Activated CD8-positive, alpha-beta T cell treated with anti-CD3 and anti-CD28 coated beads for 36 hours (primary cell): ENCODE data around the gene GDF15. TPM values are rescaled to one million over a fixed set of nuclear protein-coding genes. Genes with fewer than 3 reads are reported as not detected.

ENCODE experiments used
- ATAC-seq: fragments of 200-7000 bp; cut with Tn5 transposase; one replicate; pipeline ENCODE4 v1.10.0; 2021; ENCODE audit warnings: mild to moderate bottlenecking, moderate library complexity
- CTCF ChIA-PET: fragments of 350-600 bp; sonication (Branson Sonifier 250); formaldehyde crosslinking; loops from one replicate; lab custom pipeline; 2021; ENCODE audit warnings: antibody characterized with exemption; lab: Charles Lee
- POLR2A ChIA-PET: fragments of 350-600 bp; sonication (Branson Sonifier 250); formaldehyde crosslinking; loops from one replicate; lab custom pipeline; 2021; ENCODE audit warnings: antibody characterized with exemption; lab: Charles Lee
- DNase-seq: peaks from one replicate; pipeline ENCODE4 v3.0.0-alpha.2; 2020
- H3K27ac Mint-ChIP-seq: one replicate; pipeline ENCODE4 v1.8.0; 2021; ENCODE audit warnings: mild to moderate bottlenecking, mixed read lengths
- H3K27me3 Mint-ChIP-seq: one replicate; pipeline ENCODE4 v1.8.0; 2021; ENCODE audit warnings: mixed read lengths
- H3K36me3 Mint-ChIP-seq: one replicate; pipeline ENCODE4 v1.8.0; 2021; ENCODE audit warnings: low read depth, mixed read lengths
- H3K4me1 Mint-ChIP-seq: one replicate; pipeline ENCODE4 v1.8.0; 2021; ENCODE audit warnings: low read depth, mixed read lengths
- H3K4me3 Mint-ChIP-seq: one replicate; pipeline ENCODE4 v1.8.0; 2021; ENCODE audit warnings: mild to moderate bottlenecking, moderate library complexity, mixed read lengths
- H3K9me3 Mint-ChIP-seq: one replicate; pipeline ENCODE4 v1.8.0; 2021; ENCODE audit warnings: mixed read lengths
- intact Hi-C: fragments of 100-400 bp; cut with micrococcal nuclease; formaldehyde crosslinking; loops from one replicate; pipeline ENCODE4 v1.10.0; 2022
- total RNA-seq, 2 experiments: library from RNA; stranded (reverse); gene quantifications; one replicate each; pipeline ENCODE4 v1.2.3, GENCODE V29; 2021
- TF ChIP-seq, protein P1 (sequence below): fragments of 200-600 bp; IDR thresholded peaks from one replicate; pipeline ENCODE4 v1.8.0; 2022; ENCODE audit warnings: antibody characterized with exemption, mild to moderate bottlenecking

GDF15 gene
- total RNA-seq, 2 experiments from 2014 or later: not detected

DNA sequence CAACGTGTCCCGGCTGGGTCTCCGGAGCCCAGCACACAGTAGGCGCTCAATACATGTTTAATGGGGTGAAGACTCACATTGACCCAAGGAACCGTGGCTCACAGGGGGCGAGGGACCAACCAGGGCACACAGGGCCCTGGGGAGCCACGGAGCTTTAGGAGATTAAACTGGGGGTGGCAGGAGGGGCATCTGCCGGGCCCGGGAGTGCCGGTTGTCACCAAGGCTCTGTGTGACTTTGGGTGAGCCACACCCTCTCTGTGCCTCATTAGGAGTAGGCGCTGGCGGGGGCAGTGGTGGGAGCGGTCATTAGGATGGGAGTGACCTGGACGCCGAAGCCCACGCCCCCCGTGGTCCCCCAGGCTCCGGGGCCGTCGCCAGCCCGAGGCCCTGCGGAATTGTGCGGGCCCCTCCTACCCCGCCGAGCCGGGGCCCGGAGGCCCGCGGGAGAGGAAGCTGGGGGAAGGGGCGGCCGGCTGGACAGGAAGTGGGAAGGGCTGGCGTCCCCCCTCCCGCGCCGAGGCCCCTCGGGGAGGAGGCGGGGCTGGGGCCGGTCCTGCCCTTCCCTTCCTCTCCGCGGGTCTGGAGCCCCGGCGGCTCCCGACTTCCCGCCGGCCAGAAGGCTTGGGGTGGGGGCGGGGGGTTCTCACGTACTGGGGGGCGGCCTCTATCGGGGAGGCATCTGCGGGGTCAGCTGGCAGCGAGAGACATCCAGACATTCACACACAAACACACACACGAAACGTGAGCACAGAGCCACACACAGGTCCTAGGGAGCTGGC, 31.5 kb downstream of the GDF15 start:
- ChIA-PET CTCF (interaction anchor here (0.8 to 11.2 kb wide), 6 partner anchors 12 to 226 kb away, joined by 3 to 181 read pairs (median 3); partner anchors contain the start of genes GDF15 and JUND), POLR2A (interaction anchor here (0.6 to 8.7 kb wide), 6 partner anchors 8 to 137 kb away, joined by 3 to 81 read pairs (median 8); partner anchors contain the start of gene JUND)
- intact Hi-C loops: no loop called here
- Mint-ChIP-seq H3K4me1 (peaks cover 65% of the 10 kb centered on the region), H3K36me3 (peaks cover 4% of the 10 kb centered on the region), H3K4me3 (peak overlapping the region; percentile 86), H3K27me3 (peaks cover 13% of the 10 kb centered on the region), H3K9me3 (no peaks in the 10 kb centered on the region), H3K27ac (peak overlapping the region; percentile 87)
- TF ChIP-seq, protein P1, sequence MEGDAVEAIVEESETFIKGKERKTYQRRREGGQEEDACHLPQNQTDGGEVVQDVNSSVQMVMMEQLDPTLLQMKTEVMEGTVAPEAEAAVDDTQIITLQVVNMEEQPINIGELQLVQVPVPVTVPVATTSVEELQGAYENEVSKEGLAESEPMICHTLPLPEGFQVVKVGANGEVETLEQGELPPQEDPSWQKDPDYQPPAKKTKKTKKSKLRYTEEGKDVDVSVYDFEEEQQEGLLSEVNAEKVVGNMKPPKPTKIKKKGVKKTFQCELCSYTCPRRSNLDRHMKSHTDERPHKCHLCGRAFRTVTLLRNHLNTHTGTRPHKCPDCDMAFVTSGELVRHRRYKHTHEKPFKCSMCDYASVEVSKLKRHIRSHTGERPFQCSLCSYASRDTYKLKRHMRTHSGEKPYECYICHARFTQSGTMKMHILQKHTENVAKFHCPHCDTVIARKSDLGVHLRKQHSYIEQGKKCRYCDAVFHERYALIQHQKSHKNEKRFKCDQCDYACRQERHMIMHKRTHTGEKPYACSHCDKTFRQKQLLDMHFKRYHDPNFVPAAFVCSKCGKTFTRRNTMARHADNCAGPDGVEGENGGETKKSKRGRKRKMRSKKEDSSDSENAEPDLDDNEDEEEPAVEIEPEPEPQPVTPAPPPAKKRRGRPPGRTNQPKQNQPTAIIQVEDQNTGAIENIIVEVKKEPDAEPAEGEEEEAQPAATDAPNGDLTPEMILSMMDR: no peak
- DNase-seq: peak; percentile 61
- ATAC-seq: peak; percentile 12

DNA sequence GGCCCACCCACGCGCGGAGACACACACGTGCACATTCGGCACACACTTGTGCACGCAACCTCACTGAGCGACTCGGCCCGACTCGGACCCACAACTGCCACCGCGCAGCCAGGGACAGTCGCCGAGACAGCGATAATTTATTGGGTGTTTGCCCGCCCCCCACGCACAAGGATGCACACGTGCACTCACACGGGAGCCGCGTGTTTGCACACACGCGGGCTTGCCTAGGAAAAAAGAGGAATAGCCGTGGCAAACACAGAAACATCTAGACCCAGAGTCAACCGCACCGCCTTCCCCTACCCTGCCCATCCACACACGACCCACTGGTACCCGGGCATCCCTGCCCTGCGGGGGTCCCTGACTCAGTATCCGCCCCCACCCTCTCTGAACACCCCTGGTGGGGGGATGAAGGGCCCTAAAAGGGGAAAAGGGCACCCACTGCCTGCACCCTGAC, 32.1 kb downstream of the GDF15 start:
- Mint-ChIP-seq H3K9me3 (no peaks in the 10 kb centered on the region), H3K4me3 (peak overlapping the region; percentile 86), H3K36me3 (peaks cover 10% of the 10 kb centered on the region), H3K27ac (peak overlapping the region; percentile 77), H3K4me1 (peaks cover 71% of the 10 kb centered on the region), H3K27me3 (peaks cover 13% of the 10 kb centered on the region)
- intact Hi-C loops: no loop called here
- DNase-seq (peak; percentile 68), ATAC-seq (no peak)
- TF ChIP-seq, protein P1: no peak
- ChIA-PET CTCF (interaction anchor here (1.4 to 11.2 kb wide), 4 partner anchors 12 to 138 kb away, joined by 3 to 181 read pairs (median 34); partner anchors contain the start of genes GDF15 and JUND), POLR2A (interaction anchor here (0.6 to 8.7 kb wide), 6 partner anchors 16 to 224 kb away, joined by 3 to 81 read pairs (median 4); partner anchors contain the start of genes JUND and MPV17L2)

DNA sequence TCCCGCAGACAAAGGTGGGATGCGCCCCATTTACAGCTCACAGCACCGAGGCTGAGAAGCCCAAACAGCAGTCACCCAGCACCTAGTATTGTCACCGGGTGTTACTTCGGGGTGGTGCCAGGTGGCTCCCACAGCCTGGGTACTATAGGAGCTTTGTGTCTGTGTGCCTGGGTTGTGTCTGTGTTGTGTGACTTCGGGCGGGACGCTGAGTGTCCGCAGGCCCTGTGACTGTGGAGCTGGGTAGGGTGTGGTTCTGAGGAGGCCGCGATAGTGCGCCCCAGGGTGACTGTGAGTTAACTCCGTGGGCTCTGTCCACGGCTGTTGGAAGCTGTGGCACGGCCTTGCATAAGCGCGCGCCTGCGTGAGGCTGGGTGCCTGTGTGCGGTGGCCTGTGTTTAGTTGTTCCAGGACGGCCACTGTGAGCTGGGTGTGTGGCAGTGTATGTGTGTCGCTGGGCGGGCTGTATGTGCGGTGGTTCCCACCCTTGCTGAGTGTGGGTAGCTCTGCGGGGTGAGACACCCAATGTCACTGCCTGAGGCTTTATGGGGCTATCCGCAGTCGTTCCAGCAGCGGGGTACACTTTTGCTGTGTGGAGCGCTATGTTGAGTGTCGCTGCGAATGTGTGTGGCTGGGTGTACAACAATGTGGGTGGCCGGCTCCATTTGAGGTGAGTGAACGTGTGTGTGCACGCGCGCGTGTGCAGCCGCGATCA, 32.7 kb downstream of the GDF15 start:
- peak; percentile 58 for DNase-seq
- Mint-ChIP-seq H3K27me3 (peaks cover 13% of the 10 kb centered on the region), H3K9me3 (no peaks in the 10 kb centered on the region), H3K4me1 (peaks cover 76% of the 10 kb centered on the region), H3K27ac (peak overlapping the region; percentile 77), H3K36me3 (peaks cover 12% of the 10 kb centered on the region), H3K4me3 (peak overlapping the region; percentile 86)
- ATAC-seq: peak; percentile 7
- ChIA-PET POLR2A (interaction anchor here (0.6 to 8.7 kb wide), 13 partner anchors 9 to 258 kb away, joined by 3 to 81 read pairs (median 4); partner anchors contain the start of genes ELL, JUND and MPV17L2), CTCF (interaction anchor here (0.9 to 11.2 kb wide), 9 partner anchors 8 to 167 kb away, joined by 3 to 181 read pairs (median 3); partner anchors contain the start of genes GDF15, JUND and LRRC25)
- intact Hi-C loops: no loop called here
- TF ChIP-seq, protein P1: no peak

GRCh38 chr19:18419195-18419698, 33.3 kb downstream of the GDF15 start, which contains the start of gene SSBP4:
Gene SSBP4, plus strand, starts transcription at chr19:18419398. Its CDS starts 251 bp downstream, at chr19:18419649.
- H3K4me1 Mint-ChIP-seq: peaks cover 78% of the 10 kb centered on the region
- peaks cover 12% of the 10 kb centered on the region for H3K36me3 Mint-ChIP-seq
- H3K27ac Mint-ChIP-seq: peak within 1 kb of the TSS; percentile 79
- TF ChIP-seq, protein P1: no peak
- intact Hi-C loops: no loop called here
- ChIA-PET POLR2A (interaction anchor here (0.6 to 8.7 kb wide), 10 partner anchors 8 to 258 kb away, joined by 3 to 81 read pairs (median 4); partner anchors contain the start of genes ELL, JUND and MPV17L2), CTCF (interaction anchor here (0.9 to 11.2 kb wide), 9 partner anchors 9 to 168 kb away, joined by 3 to 181 read pairs (median 3); partner anchors contain the start of genes GDF15, JUND and LRRC25)
- H3K27me3 Mint-ChIP-seq: peaks cover 11% of the 10 kb centered on the region
- DNase-seq (peak; percentile 72), ATAC-seq (peak; percentile 38)
- H3K4me3 Mint-ChIP-seq: peak within 1 kb of the TSS; percentile 86
- H3K9me3 Mint-ChIP-seq: no peaks in the 10 kb centered on the region
